GM12878 (cell line): ENCODE measurements around the gene BRI3BP. TPM values are rescaled to one million over a fixed set of nuclear protein-coding genes. Genes with fewer than 3 reads are reported as not detected.
"Not testable (repeated sequence)": the region's sequence is repeated elsewhere in the genome, so short reads cannot be mapped to it uniquely, and the experiment has no call there.

Source experiments
- ATAC-seq: fragments of 200-7000 bp; cut with Tn5 transposase; 3 replicates; pipeline ENCODE4 v1.9.1; 2020; ENCODE audit warnings: mild to moderate bottlenecking, moderate library complexity
- BruUV-seq: library from RNA; stranded (reverse); fragments of 400-500 nt; replicated peaks from 2 replicates; lab custom pipeline; 2021; lab: Mats Ljungman, UMichigan
- CTCF ChIA-PET: fragments of 300-600 bp; sonication (Branson Sonifier 250); formaldehyde crosslinking; extraction: SDS; loops from one replicate; lab custom pipeline; 2021; ENCODE audit warnings: inconsistent platforms; lab: Yijun Ruan, JAX
- POLR2A ChIA-PET: fragments of 350-600 bp; formaldehyde crosslinking; extraction: SDS; loops from one replicate; lab custom pipeline; 2021; ENCODE audit warnings: inconsistent platforms; lab: Charles Lee
- RAD21 ChIA-PET: fragments of 300-600 bp; sonication (Branson Sonifier 250); formaldehyde crosslinking; loops from one replicate; lab custom pipeline; 2023; ENCODE audit warnings: antibody characterized with exemption; ENCODE audit not compliant: unreplicated experiment; lab: Charles Lee
- SMC1A ChIA-PET: fragments of 300-600 bp; sonication (Branson Sonifier 250); formaldehyde crosslinking; loops from one replicate; lab custom pipeline; 2023; ENCODE audit not compliant: unreplicated experiment, uncharacterized antibody; lab: Charles Lee
- DNase-seq: peaks from one replicate; pipeline ENCODE4 v3.0.0-alpha.2; 2011; ENCODE audit warnings: low read depth, low spot score
- FAIRE-seq: peaks from 3 replicates; lab custom pipeline; 2011; peaks lifted over from hg19 to GRCh38; lab: Jason Lieb, UNC
- H2AFZ ChIP-seq: 2 replicates; pipeline ENCODE4 v1.6.0; 2011; ENCODE audit warnings: low read depth, low read length, control low read depth; ENCODE audit not compliant: control insufficient read depth
- H3K27ac ChIP-seq: 2 replicates; pipeline ENCODE4 v1.5.1; 2011; ENCODE audit warnings: control low read depth; ENCODE audit not compliant: control insufficient read depth, insufficient read depth
- H3K27me3 ChIP-seq, 2 experiments: replicated peaks in 1 of 2; 2 replicates each; pipeline versions ENCODE4 v1.6.0 to v1.6.1; 2011; ENCODE audit warnings: low read length in 1 of 2; ENCODE audit not compliant: control insufficient read depth in 2 of 2, insufficient read depth in 2 of 2
- H3K36me3 ChIP-seq, 2 experiments: 2 replicates each; pipeline ENCODE4 v1.5.1; 2011; ENCODE audit warnings: low read length in 1 of 2; ENCODE audit not compliant: control insufficient read depth in 2 of 2, insufficient read depth in 2 of 2
- H3K4me1 ChIP-seq: 2 replicates; pipeline ENCODE4 v1.6.1; 2011; ENCODE audit warnings: mild to moderate bottlenecking, low read length, moderate library complexity, mixed read lengths; ENCODE audit not compliant: control insufficient read depth, insufficient read depth
- H3K4me2 ChIP-seq: 2 replicates; pipeline ENCODE4 v1.6.0; 2011; ENCODE audit warnings: control low read depth; ENCODE audit not compliant: control insufficient read depth, insufficient read depth
- H3K4me3 ChIP-seq: fragments of 200-600 bp; sonication (generic); 2 replicates; pipeline ENCODE4 v1.5.1; 2016
- H3K79me2 ChIP-seq: 2 replicates; pipeline ENCODE4 v1.6.0; 2011; ENCODE audit warnings: low read length; ENCODE audit not compliant: control insufficient read depth, insufficient read depth
- H3K9ac ChIP-seq: 2 replicates; pipeline ENCODE4 v1.8.0; 2011; ENCODE audit warnings: low read length, control low read depth, mixed read lengths; ENCODE audit not compliant: control insufficient read depth, insufficient read depth
- H3K9me3 ChIP-seq: replicated peaks from 3 replicates; pipeline ENCODE4 v1.5.1; 2011; ENCODE audit warnings: mild to moderate bottlenecking, low read length; ENCODE audit not compliant: control insufficient read depth, insufficient read depth
- H4K20me1 ChIP-seq: 2 replicates; pipeline ENCODE4 v1.6.0; 2011; ENCODE audit not compliant: control insufficient read depth, insufficient read depth
- ELK1 ChIP-seq: IDR thresholded peaks from 2 replicates; pipeline ENCODE4 v1.6.1; 2012; ENCODE audit warnings: low read depth, low read length, improper control_type of control experiment
- SREBF1 ChIP-seq: IDR thresholded peaks from 2 replicates; pipeline ENCODE4 v1.6.1; 2012; ENCODE audit warnings: mild to moderate bottlenecking, low read length
- TCF12 ChIP-seq: IDR thresholded peaks from 2 replicates; pipeline ENCODE4 v1.6.1; 2011; ENCODE audit warnings: low read depth, mild to moderate bottlenecking, low read length
- WRNIP1 ChIP-seq: IDR thresholded peaks from 2 replicates; pipeline ENCODE4 v1.6.1; 2011; ENCODE audit warnings: low read depth, low read length, improper control_type of control experiment, borderline replicate concordance
- YY1 ChIP-seq: IDR thresholded peaks from 2 replicates; pipeline ENCODE4 v1.6.1; 2011; ENCODE audit warnings: low read depth, mild to moderate bottlenecking, low read length
- WGBS: methylation state at CpG from one replicate; pipeline ENCODE4 v1.1.6; 2016; ENCODE audit warnings: low lambda C conversion rate; ENCODE audit not compliant: insufficient replicate concordance, insufficient coverage; ENCODE audit errors: missing lambda C conversion rate; 5-methylcytosine and 5-hydroxymethylcytosine counted together
- in situ Hi-C: fragments of 300-500 bp; cut with MboI; formaldehyde crosslinking; loops from 9 replicates; pipeline ENCODE4 v1.14.3; 2018; ENCODE audit warnings: mixed read lengths
- intact Hi-C: fragments of 100-400 bp; cut with micrococcal nuclease; formaldehyde crosslinking; loops from one replicate; pipeline ENCODE4 v1.14.2; 2022; ENCODE audit not compliant: unreplicated experiment
- polyA plus RNA-seq, 11 experiments: library from polyadenylated mRNA; depleted of rRNA in 4 of 11; unstranded in 6 of 11; stranded (reverse) in 5 of 11; fragments of >200 nt; fragmentation: Nextera tagmentation in 4 of 11; fragmentation: Illumina TruSeq in 1 of 11; extraction: Ambion mirVana in 4 of 11; extraction: Trizol in 1 of 11; gene quantifications; 1 replicate in 1 of 11; 2 replicates in 10 of 11; pipeline versions ENCODE4 v1.2.1 to v1.2.3, GENCODE V29; 2011 to 2016; ENCODE audit warnings: inconsistent platforms in 2 of 11, missing spikeins in 2 of 11, low read depth in 1 of 11
- total RNA-seq, 4 experiments: library from RNA; depleted of rRNA in 3 of 4; stranded (reverse); fragments of >200 nt in 3 of 4; fragmentation: Illumina TruSeq in 1 of 4; extraction: Trizol in 1 of 4; gene quantifications; 2 replicates each; pipeline versions ENCODE4 v1.2.1 to v1.2.3, GENCODE V29; 2013 to 2021

The BRI3BP gene
- total and polyA plus RNA-seq, 10 of the 15 experiments (the other 5 are each of a cell fraction or from before 2014, with no cell fraction given), result 11.5 to 37.0 (median 28.5) TPM

DNA sequence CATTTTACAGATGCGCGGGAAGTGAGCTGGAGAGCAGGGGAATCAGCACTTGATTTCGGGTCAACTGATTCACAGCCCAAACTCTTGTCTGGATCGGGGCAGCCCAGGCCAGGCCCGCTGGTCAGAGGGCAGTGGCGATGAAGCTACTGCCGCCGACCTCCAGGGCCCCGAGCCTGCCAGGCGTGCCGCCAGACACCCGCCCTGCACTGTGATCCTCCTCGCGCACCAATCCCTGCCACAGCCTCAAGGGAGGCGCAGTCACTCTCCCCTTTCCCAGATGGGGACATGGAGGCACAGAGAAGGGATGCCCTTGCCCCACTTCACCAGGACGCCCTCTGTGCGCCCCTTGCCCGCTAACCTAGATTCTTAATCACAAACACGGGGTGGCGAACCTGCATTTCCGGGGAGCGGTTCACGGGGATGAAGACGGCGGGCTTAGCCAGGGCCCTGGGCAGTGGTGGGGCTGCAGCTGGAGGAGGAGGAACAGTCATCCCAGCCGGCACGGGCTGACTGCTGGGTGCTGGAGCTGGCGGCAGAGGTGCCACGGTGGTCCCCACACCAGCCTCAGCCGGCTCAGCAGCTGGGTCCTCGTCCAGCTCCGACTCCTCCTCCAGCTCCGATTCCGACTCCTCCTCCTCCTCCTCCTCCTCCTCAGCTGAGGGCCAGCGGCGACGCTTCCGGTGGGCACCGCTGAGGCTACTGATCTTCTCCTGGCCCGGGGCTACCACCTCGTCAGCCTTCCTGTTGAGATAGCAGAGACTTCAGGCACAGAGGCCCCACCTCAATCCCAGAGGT, 13.2 kb upstream of the BRI3BP start:
- intact Hi-C loops, result no loop called here
- TF ChIP-seq SREBF1 (no peak), TCF12 (no peak), WRNIP1 (no peak), ELK1 (no peak), YY1 (no peak)
- no TSS peak for BruUV-seq
- Histone ChIP-seq H4K20me1 (no peaks in the 10 kb centered on the region), H3K9me3 (no peaks in the 10 kb centered on the region), H3K4me3 (no peak overlapping the region), H3K27me3 (no peaks in the 10 kb centered on the region), H3K4me2 (no peak overlapping the region), H3K27ac (no peak overlapping the region), H3K36me3 (peaks cover 39 to 43% of the 10 kb centered on the region in 2 experiments), H3K9ac (no peak overlapping the region), H2AFZ (no peak overlapping the region), H3K4me1 (no peaks in the 10 kb centered on the region), H3K79me2 (peaks cover 4% of the 10 kb centered on the region)
- ChIA-PET CTCF (no interaction called here), RAD21 (no interaction called here), POLR2A (no interaction called here), SMC1A (no interaction called here)
- DNase-seq (no peak), ATAC-seq (no peak), FAIRE-seq (no peak)
- WGBS, result 98% methylated on average over 34 of the region's 41 CpGs
- in situ Hi-C loops, result no loop called here

DNA sequence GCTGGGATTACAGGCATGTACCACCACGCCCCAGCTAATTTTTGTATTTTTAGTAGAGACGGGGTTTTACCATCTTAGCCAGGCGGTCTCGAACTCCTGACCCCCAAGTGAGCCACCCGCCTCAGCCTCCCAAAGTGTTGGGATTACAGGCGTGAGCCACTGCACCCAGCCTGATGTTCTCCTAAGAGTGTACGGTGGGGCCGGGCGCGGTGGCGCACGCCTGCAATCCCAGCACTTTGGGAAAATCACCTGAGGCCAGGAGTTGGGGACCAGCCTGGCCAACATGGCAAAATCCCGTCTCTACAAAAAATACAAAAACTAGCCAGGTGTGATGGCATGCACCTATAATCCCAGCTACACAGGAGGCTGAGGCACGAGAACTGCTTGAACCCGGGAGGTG, 6.6 kb upstream of the BRI3BP start:
- FAIRE-seq, intact Hi-C loops, H3K4me2 ChIP-seq, H3K4me1 ChIP-seq, POLR2A ChIA-PET, SMC1A ChIA-PET, in situ Hi-C loops, H3K9ac ChIP-seq, H2AFZ ChIP-seq, H3K4me3 ChIP-seq, DNase-seq, H3K9me3 ChIP-seq, RAD21 ChIA-PET, BruUV-seq, ATAC-seq, H3K27me3 ChIP-seq, H3K27ac ChIP-seq, CTCF ChIA-PET, H4K20me1 ChIP-seq: not testable (repeated sequence)
- Histone ChIP-seq H3K79me2 (peaks cover 30% of the 10 kb centered on the region), H3K36me3 (peaks cover 4 to 18% of the 10 kb centered on the region in 2 experiments; a peak in 3 of 4 replicates)
- 91% methylated on average over 15 of the region's 15 CpGs for WGBS
